Neural cell (in vitro differentiated cells): Measurements from ENCODE around the gene RBM38. TPM values are rescaled to one million over a fixed set of nuclear protein-coding genes. Genes with fewer than 3 reads are reported as not detected.

Experiments
- H2AFZ ChIP-seq: fragments of 200-600, 300-800 bp; sonication (generic), shearing (Covaris generic); 2 replicates; pipeline ENCODE4 v1.6.0; 2014; ENCODE audit warnings: low read depth, mild to moderate bottlenecking, antibody characterized with exemption, low read length, moderate library complexity
- H3F3A ChIP-seq: fragments of 200-600 bp; shearing (Covaris generic); 2 replicates; pipeline ENCODE4 v1.6.1; 2016; ENCODE audit warnings: mild to moderate bottlenecking, moderate library complexity, mixed read lengths, antibody characterized with exemption, low read length; ENCODE audit not compliant: insufficient read depth, poor library complexity, severe bottlenecking
- H3K27ac ChIP-seq: fragments of 200-600, 300-800 bp; sonication (generic), shearing (Covaris generic); 2 replicates; pipeline ENCODE4 v1.5.1; 2014; ENCODE audit warnings: mild to moderate bottlenecking, low read length, moderate library complexity
- H3K27me3 ChIP-seq: fragments of 300-800, 200-600 bp; sonication (generic), shearing (Covaris generic); 2 replicates; pipeline ENCODE4 v1.6.0; 2014; ENCODE audit warnings: mild to moderate bottlenecking, low read depth, low read length, moderate library complexity; ENCODE audit not compliant: insufficient read depth
- H3K36me3 ChIP-seq: fragments of 300-800, 200-600 bp; sonication (generic), shearing (Covaris generic); 2 replicates; pipeline ENCODE4 v1.5.1; 2014; ENCODE audit warnings: mild to moderate bottlenecking, antibody characterized with exemption, low read length, moderate library complexity; ENCODE audit not compliant: insufficient read depth
- H3K4me2 ChIP-seq: fragments of 300-800, 200-600 bp; sonication (generic), shearing (Covaris generic); 2 replicates; pipeline ENCODE4 v1.6.0; 2014; ENCODE audit warnings: mild to moderate bottlenecking, low read length
- H3K4me3 ChIP-seq: fragments of 300-800, 200-600 bp; sonication (generic), shearing (Covaris generic); 2 replicates; pipeline ENCODE4 v1.5.1; 2014; ENCODE audit warnings: mild to moderate bottlenecking, low read length, moderate library complexity
- H3K79me2 ChIP-seq: fragments of 200-600 bp; shearing (Covaris generic); replicated peaks from 2 replicates; pipeline ENCODE4 v1.6.0; 2014; ENCODE audit warnings: mild to moderate bottlenecking, low read length, moderate library complexity; ENCODE audit not compliant: insufficient read depth
- H3K9ac ChIP-seq: fragments of 300-800, 200-600 bp; sonication (generic), shearing (Covaris generic); 2 replicates; pipeline ENCODE4 v1.6.1; 2016; ENCODE audit warnings: mild to moderate bottlenecking, low read length, mixed read lengths
- H3K9me2 ChIP-seq: fragments of 200-600 bp; shearing (Covaris generic); 2 replicates; pipeline ENCODE4 v1.6.1; 2016; ENCODE audit warnings: mild to moderate bottlenecking, low read length, mixed read lengths; ENCODE audit not compliant: insufficient read depth
- H3K9me3 ChIP-seq: fragments of 200-600, 300-800 bp; sonication (generic), shearing (Covaris generic); 2 replicates; pipeline ENCODE4 v1.6.1; 2016; ENCODE audit warnings: mild to moderate bottlenecking, mixed run types, low read length, moderate library complexity, mixed read lengths
- H4K20me1 ChIP-seq: fragments of 200-600 bp; shearing (Covaris generic); 2 replicates; pipeline ENCODE4 v1.6.1; 2016; ENCODE audit warnings: mild to moderate bottlenecking, mixed run types; ENCODE audit not compliant: insufficient read depth
- CTCF ChIP-seq: fragments of 450-650 bp; IDR thresholded peaks from 2 replicates; pipeline ENCODE4 v1.5.1; 2014; ENCODE audit warnings: antibody characterized with exemption, mild to moderate bottlenecking, moderate library complexity; ENCODE audit not compliant: poor library complexity, severe bottlenecking
- EP300 ChIP-seq: fragments of 450-650 bp; conservative IDR thresholded peaks from 2 replicates; pipeline ENCODE4 v1.6.1; 2014; ENCODE audit warnings: antibody characterized with exemption, mild to moderate bottlenecking, moderate library complexity; ENCODE audit not compliant: poor library complexity, severe bottlenecking
- EZH2 ChIP-seq: fragments of 200-600, 300-800 bp; shearing (Covaris generic), sonication (generic); IDR thresholded peaks from 2 replicates; pipeline ENCODE4 v1.6.1; 2014; ENCODE audit warnings: antibody characterized with exemption, low read length, borderline replicate concordance, mild to moderate bottlenecking; ENCODE audit not compliant: insufficient read depth, poor library complexity, severe bottlenecking
- MXI1 ChIP-seq: fragments of 450-650 bp; conservative IDR thresholded peaks from 2 replicates; pipeline ENCODE4 v1.6.1; 2014; ENCODE audit warnings: antibody characterized with exemption, mild to moderate bottlenecking; ENCODE audit not compliant: poor library complexity, severe bottlenecking
- POLR2AphosphoS5 ChIP-seq: IDR thresholded peaks from 2 replicates; pipeline ENCODE4 v1.6.1; 2012
- RAD21 ChIP-seq: fragments of 450-650 bp; conservative IDR thresholded peaks from 2 replicates; pipeline ENCODE4 v1.6.1; 2014; ENCODE audit warnings: antibody characterized with exemption, mild to moderate bottlenecking, moderate library complexity
- SMC3 ChIP-seq: fragments of 450-650 bp; conservative IDR thresholded peaks from 2 replicates; pipeline ENCODE4 v1.6.1; 2014; ENCODE audit warnings: antibody characterized with exemption, mild to moderate bottlenecking, moderate library complexity; ENCODE audit not compliant: poor library complexity
- TAF1 ChIP-seq: IDR thresholded peaks from 2 replicates; pipeline ENCODE4 v1.6.1; 2012; ENCODE audit warnings: low read depth
- polyA plus RNA-seq: library from polyadenylated mRNA; depleted of rRNA; stranded (reverse); fragments of >200 nt; gene quantifications from 2 replicates; pipeline ENCODE4 v1.2.3, GENCODE V29; 2014
- TF ChIP-seq, protein P1 (sequence below): IDR thresholded peaks from 2 replicates; pipeline ENCODE4 v1.6.1; 2012; ENCODE audit warnings: borderline replicate concordance

Gene RBM38
- polyA plus RNA-seq, 1 donor from 2014 or later = 19.0 TPM

DNA sequence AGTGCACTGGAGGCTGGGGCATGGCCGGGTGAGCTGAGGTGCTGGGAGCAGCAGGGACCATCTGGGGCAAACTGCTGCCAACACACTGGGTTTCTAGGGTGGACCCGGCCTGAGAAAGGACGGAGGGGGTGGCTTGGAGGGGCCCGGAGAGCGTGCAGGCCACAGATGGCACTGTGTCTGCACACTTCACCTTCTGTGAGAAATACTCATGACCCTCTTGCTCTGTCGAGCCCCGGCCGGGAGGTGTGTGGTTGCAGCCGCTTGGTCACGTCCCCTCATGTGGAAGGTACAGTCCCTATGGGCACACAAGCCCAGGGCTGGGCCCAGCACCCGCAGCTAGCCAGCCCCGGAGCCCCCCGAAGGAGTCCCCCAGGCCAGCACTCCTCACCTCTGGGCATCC lies 59.7 kb downstream of the RBM38 start:
- Histone ChIP-seq H3K9me3 (no peaks in the 10 kb centered on the region), H3K4me3 (no peak overlapping the region), H4K20me1 (no peaks in the 10 kb centered on the region), H3F3A (no peaks in the 10 kb centered on the region), H3K9me2 (no peaks in the 10 kb centered on the region), H2AFZ (no peak overlapping the region), H3K36me3 (no peaks in the 10 kb centered on the region), H3K79me2 (no peaks in the 10 kb centered on the region), H3K9ac (no peak overlapping the region), H3K4me2 (no peak overlapping the region), H3K27me3 (no peaks in the 10 kb centered on the region), H3K27ac (no peak overlapping the region)
- TF ChIP-seq RAD21 (no peak), CTCF (no peak), SMC3 (no peak), EP300 (no peak)
- TF ChIP-seq, protein P1, sequence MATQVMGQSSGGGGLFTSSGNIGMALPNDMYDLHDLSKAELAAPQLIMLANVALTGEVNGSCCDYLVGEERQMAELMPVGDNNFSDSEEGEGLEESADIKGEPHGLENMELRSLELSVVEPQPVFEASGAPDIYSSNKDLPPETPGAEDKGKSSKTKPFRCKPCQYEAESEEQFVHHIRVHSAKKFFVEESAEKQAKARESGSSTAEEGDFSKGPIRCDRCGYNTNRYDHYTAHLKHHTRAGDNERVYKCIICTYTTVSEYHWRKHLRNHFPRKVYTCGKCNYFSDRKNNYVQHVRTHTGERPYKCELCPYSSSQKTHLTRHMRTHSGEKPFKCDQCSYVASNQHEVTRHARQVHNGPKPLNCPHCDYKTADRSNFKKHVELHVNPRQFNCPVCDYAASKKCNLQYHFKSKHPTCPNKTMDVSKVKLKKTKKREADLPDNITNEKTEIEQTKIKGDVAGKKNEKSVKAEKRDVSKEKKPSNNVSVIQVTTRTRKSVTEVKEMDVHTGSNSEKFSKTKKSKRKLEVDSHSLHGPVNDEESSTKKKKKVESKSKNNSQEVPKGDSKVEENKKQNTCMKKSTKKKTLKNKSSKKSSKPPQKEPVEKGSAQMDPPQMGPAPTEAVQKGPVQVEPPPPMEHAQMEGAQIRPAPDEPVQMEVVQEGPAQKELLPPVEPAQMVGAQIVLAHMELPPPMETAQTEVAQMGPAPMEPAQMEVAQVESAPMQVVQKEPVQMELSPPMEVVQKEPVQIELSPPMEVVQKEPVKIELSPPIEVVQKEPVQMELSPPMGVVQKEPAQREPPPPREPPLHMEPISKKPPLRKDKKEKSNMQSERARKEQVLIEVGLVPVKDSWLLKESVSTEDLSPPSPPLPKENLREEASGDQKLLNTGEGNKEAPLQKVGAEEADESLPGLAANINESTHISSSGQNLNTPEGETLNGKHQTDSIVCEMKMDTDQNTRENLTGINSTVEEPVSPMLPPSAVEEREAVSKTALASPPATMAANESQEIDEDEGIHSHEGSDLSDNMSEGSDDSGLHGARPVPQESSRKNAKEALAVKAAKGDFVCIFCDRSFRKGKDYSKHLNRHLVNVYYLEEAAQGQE = no peak

DNA sequence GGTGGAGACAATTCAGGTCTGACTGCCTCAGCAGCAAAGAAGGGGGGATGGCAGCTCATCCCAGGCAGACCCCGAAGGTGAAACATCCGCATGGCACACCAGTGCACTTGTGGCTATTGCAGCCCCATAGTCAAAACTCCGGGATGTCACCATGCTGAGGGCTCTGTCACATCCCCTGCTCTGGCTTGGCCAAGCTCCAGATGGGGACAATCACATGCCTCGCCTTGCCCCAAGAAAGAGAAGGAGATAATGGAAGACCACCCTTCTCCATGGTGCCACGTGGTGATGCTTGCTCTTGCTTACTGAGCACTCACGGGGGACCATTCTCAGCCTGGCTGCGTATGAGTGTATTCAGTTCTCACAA lies 60.2 kb downstream of the RBM38 start:
- Histone ChIP-seq H2AFZ (no peak overlapping the region), H3F3A (no peaks in the 10 kb centered on the region)

More for the DNA sequence above, 60.2 kb downstream of the RBM38 start:
- no peak overlapping the region for H3K4me2 ChIP-seq
- no peaks in the 10 kb centered on the region for H3K36me3 ChIP-seq
- H3K9me2 ChIP-seq = no peaks in the 10 kb centered on the region
- no peaks in the 10 kb centered on the region for H3K27me3 ChIP-seq
- H4K20me1 ChIP-seq = no peaks in the 10 kb centered on the region
- H3K9ac ChIP-seq = no peak overlapping the region
- H3K4me3 ChIP-seq = no peak overlapping the region
- H3K27ac ChIP-seq = no peak overlapping the region
- no peaks in the 10 kb centered on the region for H3K79me2 ChIP-seq
- TF ChIP-seq POLR2AphosphoS5 = no peak
- no peak for TF ChIP-seq RAD21
- TF ChIP-seq, protein P1 = no peak
- TF ChIP-seq TAF1 = no peak
- TF ChIP-seq CTCF = no peak
- TF ChIP-seq MXI1 = no peak
- no peak for TF ChIP-seq EP300
- TF ChIP-seq EZH2 = no peak
- TF ChIP-seq SMC3 = no peak
- H3K9me3 ChIP-seq = no peaks in the 10 kb centered on the region
